SK-N-SH treated with all-trans-retinoic acid at 6 μM for 48 hours (cell line): ENCODE results near the gene HHATL.

Source experiments
- ATAC-seq: fragments of 200-7000 bp; cut with Tn5 transposase; 3 replicates; pipeline ENCODE4 v1.9.1; 2020; ENCODE audit warnings: mild to moderate bottlenecking, moderate library complexity
- ARNTL ChIP-seq: fragments of 450-650 bp; formaldehyde crosslinking; IDR thresholded peaks from 2 replicates; pipeline ENCODE4 v1.5.0; 2020; ENCODE audit warnings: low read depth, mild to moderate bottlenecking, moderate library complexity, borderline replicate concordance
- BACH2 ChIP-seq: fragments of 250-450 bp; sonication (Bioruptor Pico); IDR thresholded peaks from 2 replicates; pipeline ENCODE4 v1.9.0; 2021; ENCODE audit warnings: mild to moderate bottlenecking, borderline replicate concordance
- CSDC2 ChIP-seq: fragments of 250-450 bp; sonication (Bioruptor Pico); IDR thresholded peaks from 2 replicates; pipeline ENCODE4 v1.5.0; 2020; ENCODE audit warnings: mild to moderate bottlenecking, moderate library complexity
- ESRRG ChIP-seq: fragments of 250-450 bp; sonication (Bioruptor Pico); IDR thresholded peaks from 2 replicates; pipeline ENCODE4 v1.6.1; 2021; ENCODE audit warnings: mild to moderate bottlenecking
- GLIS3 ChIP-seq: fragments of 250-450 bp; sonication (Bioruptor Pico); IDR thresholded peaks from 2 replicates; pipeline ENCODE4 v1.5.0; 2020; ENCODE audit warnings: mild to moderate bottlenecking, moderate library complexity
- ISL1 ChIP-seq: fragments of 250-450 bp; sonication (Bioruptor Pico); IDR thresholded peaks from 2 replicates; pipeline ENCODE4 v2.1.2; 2022; ENCODE audit warnings: mild to moderate bottlenecking, moderate library complexity
- OSR1 ChIP-seq: fragments of 250-450 bp; sonication (Bioruptor Pico); IDR thresholded peaks from 2 replicates; pipeline ENCODE4 v1.8.0; 2022; ENCODE audit warnings: moderate library complexity, mild to moderate bottlenecking, inconsistent platforms
- PPARA ChIP-seq: fragments of 250-450 bp; sonication (Bioruptor Pico); IDR thresholded peaks from 2 replicates; pipeline ENCODE4 v1.5.0; 2020; ENCODE audit warnings: mild to moderate bottlenecking, borderline replicate concordance
- TCF4 ChIP-seq: fragments of 250-450 bp; sonication (Bioruptor Pico); IDR thresholded peaks from 2 replicates; pipeline ENCODE4 v1.8.0; 2021; ENCODE audit warnings: mild to moderate bottlenecking, moderate library complexity, borderline replicate concordance
- TOX ChIP-seq: fragments of 250-450 bp; sonication (Bioruptor Pico); IDR thresholded peaks from 2 replicates; pipeline ENCODE4 v1.8.0; 2021; ENCODE audit warnings: mild to moderate bottlenecking, moderate library complexity, borderline replicate concordance
- ZC3H10 ChIP-seq: fragments of 250-450 bp; sonication (Bioruptor Pico); IDR thresholded peaks from 2 replicates; pipeline ENCODE4 v1.5.1; 2021; ENCODE audit warnings: mild to moderate bottlenecking, moderate library complexity
- ZFP3 ChIP-seq: fragments of 250-450 bp; sonication (Bioruptor Pico); IDR thresholded peaks from 2 replicates; pipeline ENCODE4 v1.5.0; 2020; ENCODE audit warnings: mild to moderate bottlenecking, moderate library complexity
- ZFP30 ChIP-seq: fragments of 450-650 bp; formaldehyde crosslinking; IDR thresholded peaks from 2 replicates; pipeline ENCODE4 v1.5.0; 2022; ENCODE audit warnings: mild to moderate bottlenecking, moderate library complexity
- ZNF70 ChIP-seq: fragments of 450-650 bp; formaldehyde crosslinking; IDR thresholded peaks from 2 replicates; pipeline ENCODE4 v1.5.0; 2020; ENCODE audit warnings: mild to moderate bottlenecking, moderate library complexity
- ZNF8 ChIP-seq: fragments of 450-650 bp; formaldehyde crosslinking; IDR thresholded peaks from 2 replicates; pipeline ENCODE4 v1.5.0; 2020; ENCODE audit warnings: mild to moderate bottlenecking, moderate library complexity
- TF ChIP-seq, protein P1 (sequence below): fragments of 250-450 bp; sonication (Bioruptor Pico); IDR thresholded peaks from 2 replicates; pipeline ENCODE4 v1.8.0; 2021; ENCODE audit warnings: low read depth, mild to moderate bottlenecking, moderate library complexity, borderline replicate concordance
- TF ChIP-seq, protein P2 (sequence below): fragments of 250-450 bp; sonication (Bioruptor Pico); IDR thresholded peaks from 2 replicates; pipeline ENCODE4 v1.8.0; 2020; ENCODE audit warnings: mild to moderate bottlenecking, moderate library complexity, borderline replicate concordance
- TF ChIP-seq, protein P3 (sequence below): fragments of 250-450 bp; sonication (Bioruptor Pico); IDR thresholded peaks from 2 replicates; pipeline ENCODE4 v1.5.0; 2020; ENCODE audit warnings: mild to moderate bottlenecking, moderate library complexity
- TF ChIP-seq, protein P4 (sequence below): fragments of 250-450 bp; sonication (Bioruptor Pico); IDR thresholded peaks from 2 replicates; pipeline ENCODE4 v1.5.1; 2020; ENCODE audit warnings: low read depth, mild to moderate bottlenecking, moderate library complexity
- TF ChIP-seq, protein P5 (sequence below): fragments of 250-450 bp; sonication (Bioruptor Pico); IDR thresholded peaks from 2 replicates; pipeline ENCODE4 v1.5.1; 2021; ENCODE audit warnings: mild to moderate bottlenecking, moderate library complexity

Gene HHATL

DNA sequence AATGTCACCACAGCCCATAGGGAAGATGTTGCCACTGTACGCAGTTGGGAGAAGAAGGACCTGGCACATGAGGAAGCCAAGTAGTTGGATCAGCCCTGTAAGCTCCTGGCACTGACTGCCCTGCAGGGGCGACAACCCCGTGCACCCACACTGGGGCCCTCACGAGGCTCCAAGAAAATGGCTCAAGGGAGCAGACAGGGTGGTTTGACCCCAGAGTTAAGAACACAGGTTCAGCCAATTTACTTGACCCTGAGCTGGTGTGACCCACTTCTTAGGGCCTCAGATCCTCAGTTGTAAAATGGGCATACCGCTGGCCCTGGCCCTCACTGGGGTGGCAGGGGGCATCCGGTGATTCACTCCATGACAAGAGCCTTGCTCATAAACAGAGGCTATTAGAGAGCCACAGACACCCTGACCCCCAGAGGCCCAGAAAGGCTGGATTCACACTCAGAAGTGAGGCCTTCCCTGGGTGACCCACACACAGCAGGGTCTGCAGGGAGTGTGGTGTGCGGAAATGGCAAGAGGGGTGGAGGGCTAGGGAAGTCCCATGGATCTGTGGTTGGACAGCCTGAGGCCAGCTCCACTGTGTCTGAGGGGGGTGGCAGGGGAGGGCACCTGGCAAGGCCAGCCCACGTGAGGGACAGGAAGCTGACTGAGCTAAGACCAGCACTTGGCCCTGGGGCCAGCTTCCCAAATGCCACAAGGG is 1.7 kb upstream of the HHATL start (continued):
- TF ChIP-seq, protein P1, sequence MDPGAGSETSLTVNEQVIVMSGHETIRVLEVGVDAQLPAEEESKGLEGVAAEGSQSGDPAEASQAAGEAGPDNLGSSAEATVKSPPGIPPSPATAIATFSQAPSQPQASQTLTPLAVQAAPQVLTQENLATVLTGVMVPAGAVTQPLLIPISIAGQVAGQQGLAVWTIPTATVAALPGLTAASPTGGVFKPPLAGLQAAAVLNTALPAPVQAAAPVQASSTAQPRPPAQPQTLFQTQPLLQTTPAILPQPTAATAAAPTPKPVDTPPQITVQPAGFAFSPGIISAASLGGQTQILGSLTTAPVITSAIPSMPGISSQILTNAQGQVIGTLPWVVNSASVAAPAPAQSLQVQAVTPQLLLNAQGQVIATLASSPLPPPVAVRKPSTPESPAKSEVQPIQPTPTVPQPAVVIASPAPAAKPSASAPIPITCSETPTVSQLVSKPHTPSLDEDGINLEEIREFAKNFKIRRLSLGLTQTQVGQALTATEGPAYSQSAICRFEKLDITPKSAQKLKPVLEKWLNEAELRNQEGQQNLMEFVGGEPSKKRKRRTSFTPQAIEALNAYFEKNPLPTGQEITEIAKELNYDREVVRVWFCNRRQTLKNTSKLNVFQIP (CRISPR knock-in tag), result no peak
- no peak for TF ChIP-seq GLIS3 (CRISPR knock-in tag)

DNA sequence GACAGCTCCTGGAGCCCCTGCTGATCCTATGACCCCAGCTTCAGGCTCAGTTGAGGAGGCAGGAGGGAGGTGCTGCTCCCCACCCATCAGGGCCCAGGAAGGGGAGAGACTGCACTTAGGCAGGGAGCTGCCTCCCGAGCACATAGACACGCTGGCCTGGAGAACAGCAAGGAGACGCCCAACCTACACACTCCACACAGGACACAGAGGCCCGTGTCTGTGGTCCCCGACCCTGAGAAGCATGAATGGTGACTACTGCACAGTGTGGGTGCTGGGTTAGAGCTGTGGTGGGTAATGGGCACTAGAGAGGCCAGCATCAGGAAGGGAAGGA is 1.1 kb upstream of the HHATL start:
- TF ChIP-seq ISL1 (no peak), ARNTL (CRISPR knock-in tag) (no peak), PPARA (no peak), ZNF8 (CRISPR knock-in tag) (no peak), OSR1 (no peak), ZC3H10 (no peak), TOX (no peak), BACH2 (CRISPR knock-in tag) (no peak), ZFP3 (CRISPR knock-in tag) (no peak), GLIS3 (CRISPR knock-in tag) (no peak), CSDC2 (CRISPR knock-in tag) (no peak)
- TF ChIP-seq, protein P2, sequence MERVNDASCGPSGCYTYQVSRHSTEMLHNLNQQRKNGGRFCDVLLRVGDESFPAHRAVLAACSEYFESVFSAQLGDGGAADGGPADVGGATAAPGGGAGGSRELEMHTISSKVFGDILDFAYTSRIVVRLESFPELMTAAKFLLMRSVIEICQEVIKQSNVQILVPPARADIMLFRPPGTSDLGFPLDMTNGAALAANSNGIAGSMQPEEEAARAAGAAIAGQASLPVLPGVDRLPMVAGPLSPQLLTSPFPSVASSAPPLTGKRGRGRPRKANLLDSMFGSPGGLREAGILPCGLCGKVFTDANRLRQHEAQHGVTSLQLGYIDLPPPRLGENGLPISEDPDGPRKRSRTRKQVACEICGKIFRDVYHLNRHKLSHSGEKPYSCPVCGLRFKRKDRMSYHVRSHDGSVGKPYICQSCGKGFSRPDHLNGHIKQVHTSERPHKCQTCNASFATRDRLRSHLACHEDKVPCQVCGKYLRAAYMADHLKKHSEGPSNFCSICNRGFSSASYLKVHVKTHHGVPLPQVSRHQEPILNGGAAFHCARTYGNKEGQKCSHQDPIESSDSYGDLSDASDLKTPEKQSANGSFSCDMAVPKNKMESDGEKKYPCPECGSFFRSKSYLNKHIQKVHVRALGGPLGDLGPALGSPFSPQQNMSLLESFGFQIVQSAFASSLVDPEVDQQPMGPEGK (CRISPR knock-in tag), result no peak
- TF ChIP-seq, protein P3, sequence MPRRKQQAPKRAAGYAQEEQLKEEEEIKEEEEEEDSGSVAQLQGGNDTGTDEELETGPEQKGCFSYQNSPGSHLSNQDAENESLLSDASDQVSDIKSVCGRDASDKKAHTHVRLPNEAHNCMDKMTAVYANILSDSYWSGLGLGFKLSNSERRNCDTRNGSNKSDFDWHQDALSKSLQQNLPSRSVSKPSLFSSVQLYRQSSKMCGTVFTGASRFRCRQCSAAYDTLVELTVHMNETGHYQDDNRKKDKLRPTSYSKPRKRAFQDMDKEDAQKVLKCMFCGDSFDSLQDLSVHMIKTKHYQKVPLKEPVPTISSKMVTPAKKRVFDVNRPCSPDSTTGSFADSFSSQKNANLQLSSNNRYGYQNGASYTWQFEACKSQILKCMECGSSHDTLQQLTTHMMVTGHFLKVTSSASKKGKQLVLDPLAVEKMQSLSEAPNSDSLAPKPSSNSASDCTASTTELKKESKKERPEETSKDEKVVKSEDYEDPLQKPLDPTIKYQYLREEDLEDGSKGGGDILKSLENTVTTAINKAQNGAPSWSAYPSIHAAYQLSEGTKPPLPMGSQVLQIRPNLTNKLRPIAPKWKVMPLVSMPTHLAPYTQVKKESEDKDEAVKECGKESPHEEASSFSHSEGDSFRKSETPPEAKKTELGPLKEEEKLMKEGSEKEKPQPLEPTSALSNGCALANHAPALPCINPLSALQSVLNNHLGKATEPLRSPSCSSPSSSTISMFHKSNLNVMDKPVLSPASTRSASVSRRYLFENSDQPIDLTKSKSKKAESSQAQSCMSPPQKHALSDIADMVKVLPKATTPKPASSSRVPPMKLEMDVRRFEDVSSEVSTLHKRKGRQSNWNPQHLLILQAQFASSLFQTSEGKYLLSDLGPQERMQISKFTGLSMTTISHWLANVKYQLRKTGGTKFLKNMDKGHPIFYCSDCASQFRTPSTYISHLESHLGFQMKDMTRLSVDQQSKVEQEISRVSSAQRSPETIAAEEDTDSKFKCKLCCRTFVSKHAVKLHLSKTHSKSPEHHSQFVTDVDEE (CRISPR knock-in tag), result no peak

DNA sequence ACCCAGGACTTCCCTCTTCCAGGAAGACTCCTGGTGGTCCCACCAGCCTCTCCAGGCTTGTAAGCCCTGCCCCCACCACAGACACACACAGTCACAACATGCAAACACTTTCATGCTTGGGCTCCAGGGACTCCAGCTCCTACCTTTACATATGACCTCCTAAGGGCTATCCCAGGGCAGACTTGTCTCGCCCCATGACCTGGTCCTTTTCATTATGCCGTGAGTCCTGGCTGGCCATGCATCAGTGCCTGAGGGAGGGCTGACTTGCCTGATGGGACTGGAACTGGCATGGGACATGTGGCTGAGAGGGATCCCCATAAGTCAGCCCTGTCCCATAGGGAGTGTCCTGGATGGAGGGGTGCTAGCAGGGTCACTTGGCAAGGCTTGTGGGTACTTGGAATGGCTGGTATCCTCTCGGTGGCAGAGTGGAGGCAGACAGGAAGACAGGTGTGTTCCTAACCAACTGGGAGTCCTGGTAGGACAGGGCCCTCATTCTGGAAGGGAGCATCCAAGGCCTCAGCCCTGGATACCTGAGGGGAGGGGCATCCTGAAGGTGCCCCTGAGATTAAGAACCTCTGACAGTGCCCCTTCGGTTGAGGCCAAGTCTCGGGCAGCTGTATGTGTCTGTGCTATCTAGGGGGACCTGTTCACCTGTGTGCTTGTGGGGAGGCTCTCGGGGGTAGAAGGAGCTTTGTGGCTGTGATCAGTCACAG is 540 bp upstream of the HHATL start:
- no peak for TF ChIP-seq TOX
- no peak for TF ChIP-seq ZNF8 (CRISPR knock-in tag)
- TF ChIP-seq ZC3H10, result no peak
- no peak for TF ChIP-seq ZNF70 (CRISPR knock-in tag)
- TF ChIP-seq, protein P3 (CRISPR knock-in tag), result no peak
- no peak for TF ChIP-seq ZFP30 (CRISPR knock-in tag)
- TF ChIP-seq, protein P4, sequence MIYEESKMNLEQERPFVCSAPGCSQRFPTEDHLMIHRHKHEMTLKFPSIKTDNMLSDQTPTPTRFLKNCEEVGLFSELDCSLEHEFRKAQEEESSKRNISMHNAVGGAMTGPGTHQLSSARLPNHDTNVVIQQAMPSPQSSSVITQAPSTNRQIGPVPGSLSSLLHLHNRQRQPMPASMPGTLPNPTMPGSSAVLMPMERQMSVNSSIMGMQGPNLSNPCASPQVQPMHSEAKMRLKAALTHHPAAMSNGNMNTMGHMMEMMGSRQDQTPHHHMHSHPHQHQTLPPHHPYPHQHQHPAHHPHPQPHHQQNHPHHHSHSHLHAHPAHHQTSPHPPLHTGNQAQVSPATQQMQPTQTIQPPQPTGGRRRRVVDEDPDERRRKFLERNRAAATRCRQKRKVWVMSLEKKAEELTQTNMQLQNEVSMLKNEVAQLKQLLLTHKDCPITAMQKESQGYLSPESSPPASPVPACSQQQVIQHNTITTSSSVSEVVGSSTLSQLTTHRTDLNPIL, result no peak
- TF ChIP-seq ISL1, result no peak
- TF ChIP-seq CSDC2 (CRISPR knock-in tag), result no peak
- no peak for TF ChIP-seq ESRRG
- no peak for TF ChIP-seq ARNTL (CRISPR knock-in tag)
- TF ChIP-seq, protein P5, sequence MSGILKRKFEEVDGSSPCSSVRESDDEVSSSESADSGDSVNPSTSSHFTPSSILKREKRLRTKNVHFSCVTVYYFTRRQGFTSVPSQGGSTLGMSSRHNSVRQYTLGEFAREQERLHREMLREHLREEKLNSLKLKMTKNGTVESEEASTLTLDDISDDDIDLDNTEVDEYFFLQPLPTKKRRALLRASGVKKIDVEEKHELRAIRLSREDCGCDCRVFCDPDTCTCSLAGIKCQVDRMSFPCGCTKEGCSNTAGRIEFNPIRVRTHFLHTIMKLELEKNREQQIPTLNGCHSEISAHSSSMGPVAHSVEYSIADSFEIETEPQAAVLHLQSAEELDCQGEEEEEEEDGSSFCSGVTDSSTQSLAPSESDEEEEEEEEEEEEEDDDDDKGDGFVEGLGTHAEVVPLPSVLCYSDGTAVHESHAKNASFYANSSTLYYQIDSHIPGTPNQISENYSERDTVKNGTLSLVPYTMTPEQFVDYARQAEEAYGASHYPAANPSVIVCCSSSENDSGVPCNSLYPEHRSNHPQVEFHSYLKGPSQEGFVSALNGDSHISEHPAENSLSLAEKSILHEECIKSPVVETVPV (CRISPR knock-in tag), result no peak
- TF ChIP-seq GLIS3 (CRISPR knock-in tag), result no peak
- no peak for TF ChIP-seq TCF4 (CRISPR knock-in tag)
- ATAC-seq, result no peak

More for the DNA sequence above, 1.1 kb upstream of the HHATL start:
- no peak for ATAC-seq
